HS-5 (cell line): ENCODE results near the gene WWOX.

Experiments used
- DNase-seq: peaks from one replicate; pipeline ENCODE4 v3.0.0-alpha.2; 2012; ENCODE audit warnings: low read depth

Gene WWOX

DNA sequence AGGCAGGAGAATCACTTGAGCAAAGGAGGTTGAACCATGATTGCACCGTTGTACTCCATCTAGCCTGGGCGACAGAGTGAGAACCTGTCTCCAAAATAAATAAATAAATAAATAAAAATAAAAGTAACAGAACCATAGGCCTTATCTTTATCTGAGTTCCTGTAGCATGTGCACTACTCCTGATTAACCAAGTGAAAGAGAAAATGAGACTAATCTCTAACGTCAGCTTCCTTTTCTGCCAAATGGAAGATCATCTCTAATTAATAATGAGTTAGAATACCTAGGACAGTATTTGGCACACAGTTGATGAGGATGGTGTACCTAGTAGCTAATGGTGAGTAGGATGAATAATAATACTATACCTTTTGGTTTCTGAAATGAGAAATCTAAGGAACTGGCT lies 520.4 kb downstream of the WWOX start:
- DNase-seq = no peak

DNA sequence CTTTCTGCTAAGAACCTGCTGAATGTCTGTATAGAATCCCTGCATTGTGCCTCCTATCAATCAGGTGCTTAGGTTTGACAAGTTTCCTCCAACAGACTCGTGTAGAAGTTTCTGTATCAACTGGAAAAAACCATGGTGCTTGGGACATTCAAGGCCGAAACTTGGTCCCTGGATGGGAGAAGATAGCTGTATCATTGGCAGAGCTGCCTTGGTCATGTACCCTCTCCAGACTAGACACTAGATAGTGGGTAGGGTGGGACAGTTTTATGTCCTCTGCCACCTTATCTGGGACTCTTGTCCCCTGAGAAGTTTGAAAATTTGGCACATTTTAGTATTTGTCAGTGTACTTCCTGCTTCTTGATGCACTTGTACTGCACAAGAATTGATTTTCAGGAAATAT lies 520.8 kb downstream of the WWOX start:
- no peak for DNase-seq

DNA sequence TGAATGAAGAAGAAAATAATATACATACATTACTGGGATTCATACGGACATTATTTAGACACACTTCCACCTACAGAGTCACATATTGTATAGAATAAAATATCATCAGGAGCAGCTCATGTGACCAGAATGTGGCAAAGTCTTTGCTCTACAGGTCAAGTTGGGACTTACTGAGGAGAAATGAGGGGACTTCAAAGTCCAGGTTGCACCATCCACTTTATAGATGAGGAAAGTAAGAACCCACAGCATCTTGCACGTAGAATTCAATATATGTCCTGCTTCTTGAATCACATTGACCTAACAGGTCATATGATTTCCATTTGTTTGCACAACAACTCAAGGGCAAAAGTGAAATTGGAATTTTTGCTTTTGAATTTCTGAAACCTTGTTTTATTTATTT lies 524.3 kb downstream of the WWOX start:
- no peak for DNase-seq

DNA sequence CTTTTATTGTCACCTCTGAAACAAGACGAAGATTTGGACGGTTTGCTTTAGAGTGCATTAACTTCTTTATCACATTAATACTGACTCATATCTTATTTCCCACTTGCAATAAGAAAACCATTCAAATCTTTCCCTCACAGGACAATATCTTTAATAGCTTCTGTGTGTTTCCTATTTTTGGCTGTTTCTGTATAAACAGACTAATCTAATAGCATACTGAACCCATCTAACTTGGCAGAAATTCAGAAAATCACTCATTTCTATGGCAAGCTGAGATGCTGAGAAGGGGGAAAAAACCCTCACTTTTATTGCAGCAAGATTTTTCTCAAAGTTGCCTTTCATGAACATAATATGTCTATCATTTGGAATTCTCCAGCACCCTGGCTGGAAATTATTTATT lies 524.9 kb downstream of the WWOX start:
- DNase-seq = no peak

DNA sequence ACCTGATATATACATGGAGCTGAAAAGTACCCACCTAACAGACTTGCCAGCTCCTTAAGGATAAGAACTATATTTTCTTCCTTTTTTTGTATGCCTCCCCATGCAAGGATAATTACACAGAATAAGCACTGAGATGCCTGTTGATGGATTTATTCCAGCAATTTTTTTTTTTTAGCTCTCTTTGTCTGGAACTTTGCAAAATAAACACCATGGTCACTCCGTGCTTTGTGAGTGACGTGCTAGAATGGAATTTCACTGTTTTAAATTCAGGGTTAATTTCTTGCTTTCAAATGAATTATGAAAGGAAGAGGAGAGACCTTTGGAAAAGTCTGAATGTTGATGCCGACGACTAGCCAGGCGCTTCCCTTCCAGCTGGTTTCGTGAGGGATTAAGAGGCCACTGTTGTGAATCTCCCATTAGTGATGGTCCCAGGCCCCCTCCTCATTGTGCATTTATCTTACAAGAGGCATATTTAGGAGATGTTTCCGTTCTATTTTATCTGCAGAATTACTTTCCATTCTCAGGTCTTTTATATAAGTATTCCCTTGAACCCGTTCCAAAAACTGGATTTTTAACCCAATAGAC lies 529.1 kb downstream of the WWOX start:
- DNase-seq = no peak

DNA sequence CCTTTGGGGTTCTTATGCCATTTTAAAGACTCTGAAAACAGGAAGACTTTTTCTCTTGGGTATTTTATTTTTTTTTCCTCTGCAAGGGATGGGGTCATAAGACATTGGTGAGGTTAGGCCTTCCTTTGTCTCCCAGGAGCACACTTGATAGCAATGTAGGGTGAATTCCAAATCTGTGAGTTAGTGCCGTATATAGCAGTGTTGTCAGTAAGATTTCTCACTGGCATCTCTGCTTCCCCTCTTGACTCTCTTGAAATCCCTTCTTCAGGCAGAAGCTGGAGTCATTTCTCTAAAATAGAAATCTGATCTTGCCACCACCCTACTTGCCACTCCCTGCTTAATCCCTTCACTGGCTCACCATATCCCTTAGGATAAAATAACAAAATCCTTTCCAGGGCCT lies 529.7 kb downstream of the WWOX start:
- no peak for DNase-seq

DNA sequence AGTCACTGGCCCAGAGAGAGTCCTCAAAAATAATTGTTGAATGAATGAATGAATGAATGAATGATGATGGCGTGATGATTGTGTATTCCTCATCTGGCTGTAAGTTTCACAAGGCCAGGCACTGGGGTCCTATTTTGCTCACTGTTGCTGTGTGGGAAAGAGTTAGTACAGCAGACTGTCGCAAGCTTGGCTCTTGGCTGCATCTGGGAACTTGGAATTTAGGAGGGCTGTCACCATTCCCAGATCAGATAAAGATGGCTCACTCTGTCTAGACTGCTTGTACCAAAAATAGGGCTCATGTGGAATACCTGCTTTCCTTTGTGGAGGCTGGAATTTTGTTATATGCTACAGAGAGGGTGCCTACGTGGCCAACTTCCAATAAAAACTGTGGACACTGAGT lies 530.6 kb downstream of the WWOX start:
- DNase-seq = no peak

DNA sequence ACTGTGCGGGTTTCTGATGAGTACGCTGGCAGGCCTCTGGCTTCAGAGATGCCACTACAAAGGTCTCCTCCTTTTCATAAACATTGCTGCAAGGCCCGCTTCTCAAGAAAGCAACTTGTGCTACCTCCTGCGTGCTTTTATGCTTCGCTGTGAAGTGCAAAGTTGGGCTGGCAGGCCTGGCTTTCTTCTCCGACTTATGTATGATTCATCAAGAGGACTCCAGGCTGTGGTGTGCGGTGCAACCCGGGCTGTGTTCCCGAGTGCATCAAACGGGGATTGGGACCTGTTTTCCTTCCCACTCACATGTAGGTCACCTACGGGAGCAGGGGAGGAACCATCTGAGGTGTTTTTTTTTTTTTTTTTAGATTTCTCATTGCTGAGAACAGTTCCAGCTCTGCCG lies 534.1 kb downstream of the WWOX start:
- no peak for DNase-seq

DNA sequence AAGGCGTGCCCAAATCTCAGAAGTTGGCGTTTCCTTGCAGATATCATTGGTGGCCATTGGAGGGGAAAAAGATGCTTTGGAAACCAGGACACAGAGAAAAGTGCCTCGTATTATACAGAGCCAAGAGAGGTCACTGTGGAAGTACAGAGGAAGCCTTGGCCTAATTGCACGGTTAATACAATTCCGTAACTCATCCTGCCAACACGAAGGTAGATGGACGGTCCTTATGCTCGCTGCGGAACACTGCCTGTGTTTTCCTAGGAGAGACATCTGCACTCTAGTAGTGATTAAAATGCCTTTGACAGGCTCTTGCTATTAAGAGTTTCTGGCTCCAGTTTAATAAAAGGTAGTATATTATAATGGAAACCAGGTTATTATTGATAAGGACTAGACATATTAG lies 536.4 kb downstream of the WWOX start:
- DNase-seq = no peak

DNA sequence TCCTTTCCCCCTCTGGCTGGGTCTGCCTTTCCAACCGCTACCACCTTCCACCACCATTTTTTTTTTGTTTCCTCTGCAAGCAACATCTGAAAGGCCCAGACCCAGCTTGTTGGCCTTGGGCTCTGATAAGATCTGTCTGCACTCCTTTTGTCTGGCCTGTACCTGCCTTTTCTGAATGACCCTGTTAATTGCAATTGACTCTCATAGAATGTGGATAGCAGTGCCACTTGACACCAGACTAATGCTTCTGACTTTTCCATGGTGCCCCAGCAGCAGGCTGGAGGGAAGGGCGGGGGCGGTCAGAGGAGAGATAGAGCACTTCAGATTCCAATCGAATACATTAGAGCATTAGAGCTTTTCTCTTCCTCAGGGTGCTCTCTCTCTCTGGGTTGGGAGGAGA lies 538.9 kb downstream of the WWOX start:
- no peak for DNase-seq

DNA sequence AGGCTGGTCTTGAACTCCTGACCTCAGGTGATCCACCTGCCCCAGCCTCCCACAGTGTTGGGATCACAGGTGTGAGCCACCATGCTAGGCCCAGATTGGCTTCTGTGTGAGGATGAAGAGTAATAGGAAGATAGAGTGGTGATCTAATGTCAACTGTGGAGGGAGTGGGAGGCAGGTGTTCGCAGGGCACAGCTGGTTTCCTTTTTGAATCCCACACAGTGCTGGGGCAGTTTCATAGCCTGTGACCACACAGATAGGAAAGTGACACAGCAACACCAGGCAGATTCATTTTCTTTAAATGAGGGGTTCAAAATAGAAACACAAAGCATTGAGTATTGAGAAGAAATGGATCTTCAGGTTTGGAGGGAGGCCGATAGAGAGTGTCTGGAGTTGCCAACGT lies 540.3 kb downstream of the WWOX start:
- DNase-seq = no peak

DNA sequence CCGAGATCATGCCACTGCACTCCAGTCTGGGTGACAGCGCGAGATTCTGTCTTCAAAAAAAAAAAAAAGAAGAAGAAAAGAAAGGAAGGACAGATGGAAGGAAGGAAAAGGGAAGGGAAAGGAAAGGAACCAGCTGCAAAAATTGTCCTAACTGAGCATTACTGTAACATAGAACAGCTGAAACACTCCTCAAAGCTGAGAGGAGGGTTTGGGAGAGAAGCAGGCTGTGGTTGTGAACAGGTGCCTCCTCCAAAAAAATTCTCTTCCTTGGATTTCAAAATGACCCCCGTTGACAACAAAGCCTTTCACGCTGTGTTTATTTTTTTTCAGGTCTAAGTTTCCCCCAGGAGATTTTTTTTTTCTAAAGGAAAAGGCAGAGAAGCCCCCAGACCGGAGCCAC lies 541.4 kb downstream of the WWOX start:
- no peak for DNase-seq

DNA sequence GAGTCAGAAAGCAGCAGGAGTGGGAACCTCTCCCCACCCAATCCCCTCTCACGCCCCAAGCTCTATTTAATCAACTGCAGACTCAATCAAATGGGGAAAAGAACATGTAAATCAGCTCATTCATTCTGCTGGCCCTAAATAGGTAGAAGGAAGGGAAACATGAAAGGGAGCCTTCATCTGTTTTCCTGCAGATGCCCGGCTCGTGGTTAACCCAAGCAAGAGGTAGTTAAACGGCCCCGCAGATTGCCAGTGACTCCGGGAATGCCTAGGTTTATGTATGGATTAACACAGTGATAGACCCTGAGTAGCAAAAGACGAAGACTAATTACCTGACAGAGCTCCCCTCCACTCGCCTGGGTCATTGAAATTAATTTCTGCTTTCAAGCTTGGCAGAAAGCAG lies 542.0 kb downstream of the WWOX start:
- no peak for DNase-seq

DNA sequence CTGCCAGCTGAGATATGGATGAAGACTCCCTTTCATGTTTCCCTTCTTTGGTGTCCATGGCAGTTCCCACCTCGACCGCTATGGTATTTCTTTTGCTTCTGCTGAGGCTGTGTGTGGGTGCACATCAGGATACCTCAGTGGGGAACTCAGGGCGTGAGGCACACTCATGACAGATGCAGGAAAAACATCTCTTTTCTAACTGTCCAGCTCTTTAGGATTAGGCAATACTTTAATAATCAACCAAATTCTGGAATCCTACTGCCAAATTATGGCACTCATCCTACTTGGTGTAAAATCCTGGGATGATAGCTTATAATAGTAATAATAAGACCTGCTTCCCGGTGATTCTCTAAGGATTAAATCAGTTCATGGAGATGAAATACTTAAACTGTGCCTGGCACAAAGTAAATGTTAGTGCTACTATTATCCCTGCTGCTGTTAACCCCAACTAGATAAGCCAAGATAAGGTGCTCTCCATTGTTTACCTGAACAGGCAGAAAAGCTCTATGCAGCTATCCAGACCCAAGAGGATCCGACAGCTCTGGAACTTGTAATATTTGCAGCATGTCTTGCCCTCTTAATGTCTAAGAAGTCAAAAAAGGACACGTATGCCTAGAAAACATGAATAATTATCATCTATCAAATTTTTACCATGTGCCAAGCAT lies 543.3 kb downstream of the WWOX start:
- no peak for DNase-seq

DNA sequence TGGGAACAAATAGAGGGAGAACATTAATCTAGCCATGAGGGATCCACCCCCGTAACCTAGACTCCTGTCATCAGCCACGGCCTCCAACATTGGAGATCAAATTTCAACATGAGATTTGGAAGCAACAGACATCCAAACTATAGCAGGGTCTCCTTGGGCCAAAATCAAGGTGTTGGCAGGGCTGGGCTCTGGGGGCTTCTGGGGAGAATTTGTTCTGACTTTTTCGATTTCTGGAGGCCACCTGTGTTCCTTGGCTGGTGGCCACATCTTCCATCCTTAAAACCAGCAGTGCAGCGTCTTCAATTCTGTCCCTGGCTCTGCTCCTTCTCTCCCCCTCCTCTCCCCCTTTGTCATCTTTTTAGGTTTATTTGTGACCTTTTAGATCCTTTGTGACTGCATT lies 546.2 kb downstream of the WWOX start:
- DNase-seq = no peak

DNA sequence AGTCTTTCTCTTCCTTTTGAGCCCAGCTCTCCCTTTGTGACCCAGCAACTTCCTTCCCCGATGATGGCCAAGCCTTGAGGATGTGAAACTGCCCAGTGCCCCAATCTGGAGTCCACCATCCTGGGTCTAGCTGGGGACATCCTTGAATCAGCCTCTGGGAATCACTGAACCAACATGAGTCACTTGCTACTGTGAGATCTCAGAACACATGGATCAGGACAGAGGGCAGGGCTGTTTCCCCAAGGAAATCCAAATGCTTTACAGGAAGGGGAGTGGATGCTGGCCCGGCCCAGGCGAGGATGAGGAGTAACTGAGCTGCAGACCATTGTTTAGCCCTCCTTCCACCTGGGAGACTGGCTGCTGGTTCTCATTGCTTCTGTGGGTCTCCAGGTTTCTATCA lies 547.6 kb downstream of the WWOX start:
- no peak for DNase-seq

DNA sequence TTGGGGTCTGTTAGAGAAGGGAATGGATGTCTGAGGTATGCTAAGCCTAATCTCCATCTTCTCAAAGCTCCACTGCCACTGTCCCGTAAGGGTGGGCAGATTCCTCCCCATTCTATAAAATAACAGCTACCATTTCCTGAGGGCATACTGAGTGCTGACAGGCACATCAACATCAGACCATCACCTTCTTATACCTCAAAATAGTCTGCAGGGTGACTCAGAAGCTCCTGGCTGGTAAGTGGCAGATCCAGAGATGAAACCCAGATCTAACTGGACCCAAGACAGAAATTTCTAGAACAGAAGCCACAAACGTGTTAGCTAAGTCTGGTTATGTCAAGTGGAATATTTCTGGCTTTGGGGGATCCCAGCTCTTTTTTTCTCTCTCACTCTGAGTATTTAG lies 548.0 kb downstream of the WWOX start:
- DNase-seq = no peak

DNA sequence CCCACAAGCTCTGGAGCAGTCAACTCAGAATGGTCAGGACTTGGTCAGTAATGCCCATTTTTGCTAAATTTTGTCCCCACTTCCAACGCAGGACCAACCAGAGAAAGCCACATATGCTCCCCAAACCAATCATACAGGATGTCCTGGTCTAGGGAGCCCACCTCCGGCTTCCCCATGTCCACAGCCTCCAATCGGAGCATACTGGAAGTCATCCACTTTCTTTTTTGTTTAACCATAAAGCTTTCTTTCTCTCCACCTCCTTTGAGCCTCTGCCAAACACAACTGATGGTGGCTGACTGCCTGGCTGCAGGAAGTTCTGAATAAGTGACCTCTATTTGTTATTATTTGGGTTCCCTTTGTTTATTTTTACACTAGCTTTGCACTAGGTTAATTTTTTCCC lies 549.1 kb downstream of the WWOX start:
- no peak for DNase-seq

DNA sequence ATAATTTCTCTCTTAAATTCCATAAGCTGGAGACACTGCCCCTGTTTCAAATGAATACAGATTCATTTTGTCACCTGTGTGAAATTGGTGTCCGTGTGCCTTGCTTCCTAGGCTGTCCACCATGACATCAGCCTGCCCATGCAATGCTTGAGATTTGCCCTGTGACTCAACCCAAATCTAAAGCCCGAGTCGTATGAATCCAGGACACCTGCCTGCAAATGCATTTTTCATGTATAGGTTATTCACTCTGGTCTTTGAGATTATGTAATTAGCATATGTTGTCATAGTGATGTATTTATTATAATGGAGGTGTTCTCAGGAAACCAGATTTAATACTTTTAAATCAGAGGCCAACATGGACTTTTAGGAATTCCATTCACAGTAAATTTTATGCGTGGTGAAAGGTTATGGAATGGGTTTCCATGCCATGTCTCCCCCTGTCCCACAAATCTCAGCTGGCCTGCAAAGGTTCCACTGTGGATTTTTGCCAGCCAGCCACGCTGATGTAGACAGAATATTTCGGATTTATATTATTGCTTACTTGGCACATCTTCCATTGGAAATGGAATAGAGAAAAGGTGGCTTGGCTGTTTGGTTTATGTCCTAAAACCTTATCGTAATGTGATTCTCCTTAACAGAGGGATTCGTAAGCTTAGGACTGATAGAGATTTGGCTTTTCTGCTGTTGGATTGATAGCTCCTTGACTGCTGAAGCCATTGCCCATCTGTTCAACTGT lies 551.1 kb downstream of the WWOX start:
- no peak for DNase-seq

DNA sequence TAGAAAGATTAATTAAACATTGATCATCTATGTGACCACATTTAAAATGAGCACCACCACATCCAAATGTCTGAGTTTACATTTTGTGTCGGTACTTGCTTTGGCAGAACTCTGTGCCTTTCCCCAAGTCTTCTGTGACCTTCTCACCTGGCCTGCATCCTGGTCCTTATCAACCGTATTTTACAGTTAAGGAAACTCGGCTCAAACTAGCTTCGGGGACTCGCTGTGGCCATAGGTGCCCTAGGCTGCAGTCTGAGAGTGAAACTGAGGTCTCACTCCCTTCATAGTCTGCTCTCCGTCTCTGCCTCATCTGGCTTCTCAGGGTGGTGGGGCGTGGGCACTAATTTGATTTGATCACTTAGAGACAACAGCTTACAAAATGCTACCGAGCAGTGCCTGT lies 555.5 kb downstream of the WWOX start:
- no peak for DNase-seq

DNA sequence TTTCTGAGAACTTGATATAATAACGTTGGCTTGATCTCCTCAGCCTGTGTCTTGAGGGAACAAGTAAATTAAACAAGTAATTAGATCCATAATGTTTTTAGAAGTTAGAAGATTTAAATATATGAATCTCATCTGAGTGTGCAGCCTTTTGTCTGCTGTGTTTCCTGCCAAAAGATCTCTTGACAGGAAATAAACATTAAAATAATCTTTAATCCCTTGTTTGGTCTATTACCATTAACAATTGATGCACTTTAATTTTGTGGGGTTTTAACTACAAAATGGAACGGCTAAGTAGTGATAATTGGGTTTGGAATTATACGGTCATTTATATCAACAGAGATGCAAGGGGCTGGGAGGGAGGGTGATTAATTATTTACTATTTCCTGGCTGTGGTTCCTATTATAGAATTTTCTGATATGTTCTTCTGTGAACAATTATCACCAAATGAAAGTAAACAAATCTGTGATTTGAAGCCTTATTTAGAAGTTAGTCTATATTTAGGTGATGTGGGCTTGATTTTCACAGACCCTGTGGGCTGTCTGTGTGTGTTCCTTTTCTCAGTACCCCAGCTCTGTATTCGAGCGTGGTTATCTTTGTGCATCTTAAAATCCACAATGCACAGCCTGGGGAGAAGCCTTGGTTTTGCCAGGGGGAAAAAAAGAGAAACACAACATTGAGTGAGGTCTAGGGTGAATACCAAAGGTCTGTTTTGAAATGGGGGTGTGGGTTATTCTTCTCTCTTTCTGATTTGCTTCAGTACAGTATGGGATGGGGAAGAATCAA lies 556.1 kb downstream of the WWOX start:
- DNase-seq = no peak

DNA sequence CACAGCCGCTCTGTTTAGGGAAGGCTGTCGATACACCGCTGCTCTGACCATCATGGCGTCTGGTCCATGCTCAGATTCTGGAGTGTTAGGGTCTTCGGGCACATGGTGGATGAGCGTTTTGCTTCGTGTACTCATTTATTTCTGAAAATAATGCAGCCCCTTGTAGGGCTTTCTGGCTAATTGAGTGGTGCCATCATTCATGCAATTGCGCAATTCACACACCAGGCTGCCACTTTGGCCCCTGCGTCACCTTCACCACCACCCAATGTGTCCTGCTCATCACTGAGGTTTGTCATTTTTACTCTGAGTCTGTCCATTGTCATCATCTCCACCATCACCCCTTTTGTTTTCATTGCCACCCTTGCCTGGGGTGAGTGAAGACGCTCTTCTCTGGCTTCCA lies 557.4 kb downstream of the WWOX start:
- no peak for DNase-seq

DNA sequence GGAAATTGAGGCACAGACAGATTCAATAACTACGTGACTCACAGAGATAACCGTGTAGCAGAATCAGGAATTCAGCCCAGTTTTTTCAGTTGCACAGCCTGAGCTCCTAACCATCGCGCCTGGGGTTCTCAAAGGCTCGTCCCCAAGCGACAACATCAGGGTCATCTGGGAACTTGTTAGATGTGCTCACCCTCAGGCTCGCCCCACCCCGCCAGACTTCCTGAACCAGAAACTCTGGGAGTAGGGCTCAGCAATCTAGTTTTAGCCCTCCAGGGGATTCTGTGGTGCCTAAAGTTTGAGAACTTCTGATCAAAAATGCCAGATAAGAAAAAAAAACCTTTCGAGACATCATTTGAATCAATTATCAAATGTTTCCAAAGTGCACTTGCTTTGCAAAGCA lies 559.8 kb downstream of the WWOX start:
- DNase-seq = no peak
